ENCODE measurements around the gene UBR2.
A peak's percentile ranks its signal among the peaks of the same experiment; 100 is the strongest.
"Not testable (repeated sequence)": the region's sequence is repeated elsewhere in the genome, so short reads cannot be mapped to it uniquely, and the experiment has no call there.

The UBR2 gene

DNA sequence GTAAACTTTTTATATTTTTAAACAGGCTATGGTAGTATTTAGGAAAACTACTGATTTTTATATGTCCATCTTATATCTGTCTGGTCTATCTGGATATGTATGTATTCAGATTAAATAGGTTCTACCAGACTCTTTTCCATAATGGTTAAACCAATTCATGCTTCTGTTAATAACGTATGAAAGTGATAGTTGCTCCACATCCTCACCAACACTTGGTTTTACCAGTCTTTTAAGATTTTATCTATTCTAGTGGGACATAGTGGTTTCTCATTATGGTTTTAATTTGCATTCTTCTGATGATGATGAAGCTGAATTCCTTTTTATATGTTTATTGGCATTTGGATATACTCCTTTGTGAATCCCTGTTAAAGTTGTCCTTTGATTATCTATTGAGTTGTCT, 56.1 kb downstream of the UBR2 start:
- no peak for DNase-seq

GRCh38 chr6:42624601-42625000, 60.8 kb downstream of the UBR2 start:
- DNase-seq: no peak

DNA sequence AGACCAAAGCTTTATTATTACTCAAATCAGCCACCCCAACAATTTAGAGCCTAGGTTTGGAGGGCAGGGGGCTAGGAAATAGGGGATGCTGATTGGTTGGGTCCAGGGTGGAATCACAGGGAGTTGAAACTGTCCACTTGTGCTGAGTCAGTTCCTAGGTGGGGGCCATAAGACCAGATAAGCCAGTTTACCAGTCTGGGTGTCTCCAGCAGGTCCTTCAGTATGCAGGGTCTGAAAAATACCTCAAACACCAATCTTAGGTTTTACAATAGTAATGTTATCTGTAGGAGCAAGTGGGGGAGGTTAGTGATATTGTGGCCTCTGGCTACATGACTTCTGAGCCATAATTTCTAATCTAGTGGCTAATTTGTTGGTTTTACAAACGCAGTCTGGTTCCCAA, 63.2 kb downstream of the UBR2 start:
- DNase-seq: no peak

DNA sequence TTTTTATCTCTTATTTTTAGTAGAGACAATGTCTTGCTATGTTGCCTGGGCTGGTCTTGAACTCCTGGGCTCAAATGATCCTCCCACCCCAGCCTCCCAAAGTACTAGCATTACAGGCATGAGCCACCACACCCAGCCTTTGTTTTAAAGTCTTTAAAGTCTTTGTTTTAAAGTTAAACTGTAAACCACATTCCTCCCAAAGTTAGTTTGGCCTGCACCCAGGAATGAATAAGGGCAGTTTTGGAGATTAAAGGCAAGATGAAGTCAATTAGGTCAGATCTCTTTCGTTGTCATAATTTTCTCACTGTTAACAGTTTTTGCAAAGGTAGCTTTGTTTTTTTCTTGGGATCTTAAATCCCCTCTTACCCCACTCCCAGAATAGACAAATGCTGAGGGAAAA, 63.8 kb downstream of the UBR2 start:
- no peak for DNase-seq

DNA sequence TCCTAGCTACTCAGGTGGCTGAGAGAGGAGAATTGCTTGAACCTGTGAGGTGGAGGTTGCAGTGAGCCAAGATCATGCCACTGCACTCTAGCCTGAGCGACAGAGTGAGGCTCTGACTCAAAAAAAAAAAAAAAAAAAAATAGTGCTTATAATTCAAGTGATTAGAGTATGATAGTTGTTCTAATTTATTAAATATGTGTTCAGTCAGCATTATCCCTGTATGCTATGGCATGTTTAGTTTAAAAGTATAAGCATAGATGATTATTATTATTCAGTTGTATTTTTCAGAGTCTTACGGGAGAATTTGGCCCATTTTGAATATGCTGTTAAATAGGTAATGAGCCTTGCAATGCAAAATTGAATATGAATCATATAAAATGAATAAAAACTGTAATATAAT, 64.8 kb downstream of the UBR2 start:
- DNase-seq: no peak

GRCh38 chr6:42629845-42630244, 66.0 kb downstream of the UBR2 start:
- DNase-seq: no peak

GRCh38 chr6:42637681-42638080, 73.9 kb downstream of the UBR2 start:
- DNase-seq: no peak

GRCh38 chr6:42642794-42643193, 79.0 kb downstream of the UBR2 start:
- no peak for DNase-seq

DNA sequence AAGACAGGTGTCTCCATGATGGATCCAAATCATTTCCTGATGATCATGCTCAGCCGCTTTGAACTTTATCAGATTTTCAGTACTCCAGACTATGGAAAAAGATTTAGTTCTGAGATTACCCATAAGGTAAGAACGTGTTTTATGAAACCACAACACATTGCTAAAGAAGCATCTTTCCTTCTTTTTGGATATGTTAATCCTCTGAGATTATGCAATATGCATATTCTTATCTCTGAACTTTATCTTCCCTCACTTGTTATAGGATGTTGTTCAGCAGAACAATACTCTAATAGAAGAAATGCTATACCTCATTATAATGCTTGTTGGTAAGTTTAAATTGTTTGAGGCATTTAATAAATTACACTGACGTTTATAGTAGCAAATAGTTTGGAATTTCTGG, 80.4 kb downstream of the UBR2 start:
- no peak for DNase-seq

DNA sequence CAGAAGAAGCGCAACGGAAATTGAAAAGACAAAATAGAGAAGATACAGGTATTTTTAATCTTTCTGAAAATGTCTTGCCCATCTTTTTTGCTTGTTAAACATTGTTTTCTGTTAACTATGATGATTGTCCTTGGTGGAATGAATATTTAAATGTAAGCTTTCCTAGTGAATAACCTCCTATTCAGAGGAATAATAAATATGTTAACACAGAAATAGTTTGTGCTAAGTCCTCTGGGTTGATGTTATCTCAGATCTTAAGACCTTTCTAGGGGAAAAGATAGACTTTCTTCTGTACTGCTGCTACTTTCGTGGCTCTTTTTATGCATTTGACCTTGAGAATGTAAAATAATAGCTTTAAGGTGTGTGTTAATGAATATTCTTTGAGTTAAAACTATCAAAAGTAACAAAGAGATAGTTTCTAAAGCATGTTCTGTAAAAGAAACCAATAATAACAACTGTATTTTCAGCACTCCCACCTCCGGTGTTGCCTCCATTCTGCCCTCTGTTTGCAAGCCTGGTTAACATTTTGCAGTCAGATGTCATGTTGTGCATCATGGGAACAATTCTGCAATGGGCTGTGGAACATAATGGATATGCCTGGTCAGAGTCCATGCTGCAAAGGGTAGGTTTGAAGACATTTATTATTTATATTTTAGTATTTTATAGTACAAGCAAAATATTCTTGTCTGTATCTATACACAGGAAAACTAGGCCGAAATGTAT, 88.4 kb downstream of the UBR2 start:
- no peak for DNase-seq

DNA sequence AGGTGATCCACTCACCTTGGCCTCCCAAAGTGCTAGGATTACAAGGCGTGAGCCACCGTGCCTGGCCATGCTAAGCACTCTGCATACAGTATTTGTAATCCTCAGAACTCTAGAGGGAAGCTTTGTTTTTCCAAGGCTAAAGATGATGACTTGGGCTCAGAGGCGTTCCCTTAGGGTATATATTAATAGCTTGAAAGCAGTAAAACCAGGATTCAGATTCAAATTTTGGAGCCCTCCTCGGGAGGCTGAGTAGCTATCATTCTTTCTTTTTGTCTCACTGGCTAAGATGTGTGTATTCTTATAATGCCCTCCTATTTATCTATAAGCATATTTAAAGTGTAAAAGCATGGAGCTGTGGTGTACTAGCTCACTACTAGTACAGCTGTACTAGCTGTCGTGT, 90.0 kb downstream of the UBR2 start:
- DNase-seq: no peak

DNA sequence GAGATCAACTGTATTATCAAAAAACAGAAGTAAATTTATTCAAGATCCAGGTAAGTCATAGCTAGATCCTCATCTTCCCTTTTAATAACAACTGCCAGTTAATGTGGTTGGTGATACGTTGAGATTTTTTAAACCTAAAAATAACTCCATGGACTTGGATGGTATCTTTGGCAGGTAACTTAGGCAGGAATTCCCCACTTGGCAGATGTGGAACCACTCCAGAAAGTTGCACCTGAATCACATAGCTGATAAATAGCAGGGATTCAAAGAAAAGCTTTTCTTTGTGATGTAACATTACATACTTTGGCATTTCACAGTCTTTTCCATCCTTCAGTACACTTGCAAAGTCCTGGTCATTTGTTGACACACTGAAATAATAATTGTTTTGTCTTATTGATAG, 96.0 kb downstream of the UBR2 start:
- no peak for DNase-seq

GRCh38 chr6:42661540-42662153, 97.8 kb downstream of the UBR2 start:
- peak; percentile 77 for DNase-seq

DNA sequence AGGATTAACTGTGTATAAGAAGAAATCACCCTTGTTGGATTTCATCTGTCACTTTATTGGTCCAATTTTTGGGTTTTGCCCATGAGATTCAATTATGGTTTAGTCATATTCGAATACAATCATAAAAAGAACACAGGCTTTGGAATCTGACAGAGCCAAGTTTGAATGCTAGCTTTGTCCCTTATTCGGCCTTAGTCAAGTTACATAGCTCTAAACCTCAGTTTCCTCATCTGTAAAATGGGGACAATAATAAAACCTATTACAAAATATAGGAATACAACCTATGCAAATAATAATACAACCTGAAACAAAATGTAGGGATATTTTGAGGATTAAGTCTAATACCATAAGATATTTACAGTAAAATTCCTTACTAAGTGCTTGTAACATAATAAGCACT, 100.9 kb downstream of the UBR2 start:
- DNase-seq: no peak

DNA sequence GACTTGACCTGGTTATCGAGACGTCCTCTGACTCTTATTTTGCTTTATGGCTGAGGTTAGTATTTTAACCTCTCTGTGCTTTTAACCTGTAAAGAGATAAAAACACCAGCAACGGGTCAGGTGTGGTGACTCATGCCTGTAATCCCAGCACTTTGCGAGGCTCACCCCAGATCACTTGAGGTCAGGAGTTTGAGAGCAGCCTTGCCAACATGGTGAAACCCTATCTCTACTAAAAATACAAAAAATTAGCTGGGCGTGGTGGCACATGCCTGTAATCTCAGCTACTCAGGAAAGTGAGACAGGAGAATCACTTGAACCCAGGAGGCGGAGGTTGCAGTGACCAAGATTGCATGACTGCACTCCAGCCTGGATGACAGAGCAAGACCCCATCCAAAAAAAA, 110.5 kb downstream of the UBR2 start:
- DNase-seq: not testable (repeated sequence)

DNA sequence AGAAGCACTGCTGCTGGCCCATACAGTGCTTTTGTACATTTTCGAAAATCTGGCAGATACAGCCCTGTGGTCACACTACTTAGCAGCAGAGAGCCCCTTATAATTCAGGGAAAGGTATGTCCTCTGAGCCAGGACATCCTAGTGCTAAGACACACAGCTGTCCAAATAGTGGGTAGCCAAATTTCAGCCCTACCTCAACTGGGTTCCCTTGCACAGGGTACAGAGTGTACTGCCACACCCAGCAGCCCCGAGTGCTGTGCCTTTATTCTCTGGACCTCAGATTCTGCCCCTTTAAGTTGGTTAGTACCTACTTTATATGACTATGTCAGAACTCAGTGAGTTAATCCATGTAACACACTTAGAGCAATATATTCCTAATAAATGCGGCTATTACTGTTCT, 111.0 kb downstream of the UBR2 start:
- no peak for DNase-seq

- DNase-seq: no peak
These were observed 115.5 kb downstream of the UBR2 start for GRCh38 chr6:42679358-42679757.

DNA sequence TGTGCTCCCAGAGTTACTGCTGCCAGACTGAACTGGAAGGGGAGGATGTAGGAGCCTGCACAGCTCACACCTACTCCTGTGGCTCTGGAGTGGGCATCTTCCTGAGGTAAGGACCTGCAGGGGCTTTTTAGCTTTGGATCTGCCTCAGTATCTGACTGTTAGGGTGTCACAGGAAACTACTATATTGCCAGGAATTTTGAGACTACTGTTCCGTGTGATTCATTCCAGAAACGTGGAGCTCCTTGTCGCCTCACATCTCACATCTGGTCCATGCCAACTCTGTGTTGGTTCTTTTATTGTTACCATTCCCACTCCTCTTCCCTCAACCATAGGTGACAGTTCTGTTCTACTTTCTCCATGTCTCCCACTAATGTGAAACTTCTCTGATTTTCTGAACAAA, 124.5 kb downstream of the UBR2 start:
- DNase-seq: no peak

DNA sequence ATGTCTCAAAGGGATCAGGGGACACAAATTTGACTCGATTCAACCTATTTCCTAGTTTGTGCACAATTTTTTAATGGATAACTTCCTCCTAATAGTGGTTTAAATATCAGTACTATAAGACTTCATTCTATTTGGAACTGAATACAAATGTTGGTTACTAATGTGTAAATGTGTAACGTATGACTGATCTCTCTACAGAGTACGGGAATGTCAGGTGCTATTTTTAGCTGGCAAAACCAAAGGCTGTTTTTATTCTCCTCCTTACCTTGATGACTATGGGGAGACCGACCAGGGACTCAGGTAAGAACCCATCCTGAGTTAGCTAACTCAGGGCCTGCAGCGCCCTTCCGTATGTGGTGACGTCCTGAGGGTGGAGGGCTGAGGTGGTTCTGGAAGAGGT, 125.5 kb downstream of the UBR2 start:
- DNase-seq: no peak

GRCh38 chr6:42690151-42690702, 126.4 kb downstream of the UBR2 start:
- DNase-seq: no peak

GRCh38 chr6:42690872-42691271, 127.0 kb downstream of the UBR2 start:
- no peak for DNase-seq

GRCh38 chr6:42692137-42692911, 128.5 kb downstream of the UBR2 start:
- no peak for DNase-seq

- DNase-seq: no peak
These were observed 130.0 kb downstream of the UBR2 start for GRCh38 chr6:42693725-42694323.

DNA sequence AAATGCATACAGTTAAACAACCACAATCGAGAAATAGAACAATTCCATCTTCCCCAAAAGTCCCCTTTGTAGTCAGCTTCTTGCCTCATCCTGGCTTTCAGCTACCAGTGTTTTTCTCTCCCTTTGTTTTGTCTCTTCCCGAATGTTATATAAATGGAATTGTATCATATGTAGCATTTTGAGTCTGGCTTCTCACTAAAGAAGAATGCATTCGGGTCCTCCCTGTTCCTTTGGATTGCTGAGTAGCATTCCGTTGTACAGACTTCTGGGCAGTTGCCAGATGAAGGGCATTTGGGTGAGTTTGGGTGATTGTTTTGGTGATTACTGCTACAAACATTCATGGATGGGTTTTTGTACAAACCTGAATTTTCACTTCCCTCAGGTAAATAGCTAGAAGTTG, 130.8 kb downstream of the UBR2 start:
- no peak for DNase-seq
